Peyer's patch (tissue), 4 donors: ENCODE results near the gene STOML1. TPM values are rescaled to one million over a fixed set of nuclear protein-coding genes. Genes with fewer than 3 reads are reported as not detected.
A peak's percentile ranks its signal among the peaks of the same experiment; 100 is the strongest.

Experiments used
- DNase-seq, 3 donors: peaks; one replicate each; pipeline ENCODE4 v3.0.0-alpha.2; 2017 to 2019
- H3K27ac ChIP-seq, 4 donors: fragments of 200-600 bp; sonication (generic); one replicate each; pipeline ENCODE4 v1.5.1; 2016 to 2019
- H3K27me3 ChIP-seq, 2 donors: fragments of 200-600 bp; sonication (generic); one replicate each; pipeline ENCODE4 v1.5.1; 2019
- H3K36me3 ChIP-seq, 3 donors: fragments of 200-600 bp; sonication (generic); one replicate each; pipeline ENCODE4 v1.5.1; 2016 to 2019
- H3K4me1 ChIP-seq, 4 donors: fragments of 200-600 bp; sonication (generic); one replicate each; pipeline ENCODE4 v1.5.1; 2016 to 2019
- H3K4me3 ChIP-seq, 4 donors: fragments of 200-600 bp; sonication (generic); 1 replicate in 3 of 4; 2 replicates in 1 of 4; pipeline ENCODE4 v1.5.1; 2016 to 2019; ENCODE audit warnings: mild to moderate bottlenecking in 1 of 4
- H3K9me3 ChIP-seq, 4 donors: fragments of 200-600 bp; sonication (generic); one replicate each; pipeline ENCODE4 v1.5.1; 2016 to 2019; ENCODE audit warnings: mild to moderate bottlenecking in 1 of 4
- POLR2A ChIP-seq, 2 donors: fragments of 450-650 bp; IDR thresholded peaks; one replicate each; pipeline ENCODE4 v1.5.1; 2017; ENCODE audit warnings: antibody characterized with exemption in 2 of 2, mild to moderate bottlenecking in 2 of 2, moderate library complexity in 2 of 2
- total RNA-seq, 4 donors: library from RNA; depleted of rRNA; stranded (reverse); fragments of >200 nt; gene quantifications; one replicate each; pipeline ENCODE4 v1.1.0, GENCODE V29; 2016
- TF ChIP-seq, protein P1 (sequence below), 6 experiments: fragments of 450-650 bp in 4 of 6; fragments of 200-600 bp in 2 of 6; sonication (generic) in 1 of 6; IDR thresholded peaks; one replicate each; pipeline ENCODE4 v1.5.1; 2017 to 2019; ENCODE audit warnings: antibody characterized with exemption in 6 of 6, mild to moderate bottlenecking in 3 of 6, moderate library complexity in 1 of 6

The STOML1 gene
- total RNA-seq, 4 donors from 2014 or later, result 10.9 to 24.5 (median 13.5) TPM; not detected in 1

DNA sequence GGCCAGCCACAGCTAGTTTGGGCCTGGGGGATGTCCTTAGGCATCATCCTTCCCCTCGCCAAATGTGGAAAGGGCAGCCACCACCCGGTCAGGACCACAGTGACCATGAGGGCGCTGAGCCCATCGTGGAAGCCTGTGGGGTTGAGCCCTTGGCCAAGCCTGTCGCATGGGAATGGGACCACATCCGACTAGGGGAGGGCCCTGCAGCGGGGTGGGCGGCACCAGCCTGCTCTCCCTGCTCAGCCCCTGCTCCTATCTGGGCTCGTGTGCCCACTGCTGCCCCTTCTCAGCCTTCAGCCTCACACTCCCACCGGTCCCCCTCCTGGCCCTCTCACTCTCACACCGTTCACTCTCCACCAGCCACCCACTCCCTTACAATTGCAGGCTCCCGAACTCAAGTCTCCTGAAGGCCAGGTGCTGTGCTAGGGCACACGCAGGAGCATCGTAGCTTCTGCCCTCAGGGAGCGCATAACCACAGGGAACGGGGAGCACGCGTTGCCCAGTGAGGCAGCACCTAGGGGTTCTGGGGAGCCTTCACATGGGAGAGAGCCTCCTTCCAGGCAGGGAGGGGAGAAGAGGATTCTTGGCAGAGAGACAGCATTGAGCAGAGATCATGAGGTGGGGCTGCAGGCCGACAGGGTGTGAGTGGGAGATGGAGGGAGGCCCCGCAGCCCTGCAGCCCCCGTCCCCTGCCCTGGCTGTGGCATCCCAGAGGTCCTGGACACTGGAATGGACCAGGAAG lies 39.8 kb downstream of the STOML1 start:
- Histone ChIP-seq H3K27ac (peak overlapping the region; percentile 68 to 94 (median 88)), H3K36me3 (no peaks in the 10 kb centered on the region), H3K27me3 (no peaks in the 10 kb centered on the region), H3K4me3 (no peak overlapping the region), H3K9me3 (no peaks in the 10 kb centered on the region), H3K4me1 (peaks cover 3 to 19% (median 11%) of the 10 kb centered on the region in 4 donors)
- no peak for DNase-seq
- no peak for TF ChIP-seq POLR2A (IDR thresholded peaks at IDR 0.05)

DNA sequence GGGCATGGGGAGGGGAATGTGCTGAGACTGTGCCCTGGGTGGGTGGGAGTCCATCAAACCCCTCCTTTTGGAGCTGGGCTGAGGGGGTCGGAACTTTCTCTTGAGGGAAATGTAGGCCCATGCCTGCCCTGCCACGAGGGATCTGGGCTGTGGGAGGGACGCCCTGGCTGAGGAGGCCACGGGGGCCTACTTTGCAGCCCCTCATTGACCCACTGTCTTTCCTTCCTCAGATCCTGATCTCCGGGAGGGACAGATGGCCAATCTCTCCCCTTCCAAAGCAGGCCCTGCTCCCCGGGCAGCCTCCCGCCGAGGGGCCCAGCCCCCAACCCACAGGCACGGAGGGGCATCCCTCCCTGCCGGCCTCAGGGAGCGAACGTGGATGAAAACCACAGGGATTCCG lies 40.5 kb downstream of the STOML1 start:
- no peaks in the 10 kb centered on the region for H3K9me3 ChIP-seq
- H3K4me3 ChIP-seq, result no peak overlapping the region
- H3K27me3 ChIP-seq, result no peaks in the 10 kb centered on the region
- TF ChIP-seq POLR2A (IDR thresholded peaks at IDR 0.05), result no peak
- TF ChIP-seq, protein P1, sequence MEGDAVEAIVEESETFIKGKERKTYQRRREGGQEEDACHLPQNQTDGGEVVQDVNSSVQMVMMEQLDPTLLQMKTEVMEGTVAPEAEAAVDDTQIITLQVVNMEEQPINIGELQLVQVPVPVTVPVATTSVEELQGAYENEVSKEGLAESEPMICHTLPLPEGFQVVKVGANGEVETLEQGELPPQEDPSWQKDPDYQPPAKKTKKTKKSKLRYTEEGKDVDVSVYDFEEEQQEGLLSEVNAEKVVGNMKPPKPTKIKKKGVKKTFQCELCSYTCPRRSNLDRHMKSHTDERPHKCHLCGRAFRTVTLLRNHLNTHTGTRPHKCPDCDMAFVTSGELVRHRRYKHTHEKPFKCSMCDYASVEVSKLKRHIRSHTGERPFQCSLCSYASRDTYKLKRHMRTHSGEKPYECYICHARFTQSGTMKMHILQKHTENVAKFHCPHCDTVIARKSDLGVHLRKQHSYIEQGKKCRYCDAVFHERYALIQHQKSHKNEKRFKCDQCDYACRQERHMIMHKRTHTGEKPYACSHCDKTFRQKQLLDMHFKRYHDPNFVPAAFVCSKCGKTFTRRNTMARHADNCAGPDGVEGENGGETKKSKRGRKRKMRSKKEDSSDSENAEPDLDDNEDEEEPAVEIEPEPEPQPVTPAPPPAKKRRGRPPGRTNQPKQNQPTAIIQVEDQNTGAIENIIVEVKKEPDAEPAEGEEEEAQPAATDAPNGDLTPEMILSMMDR (IDR thresholded peaks at IDR 0.05), result no peak
- peak overlapping the region; percentile 68 to 94 (median 88) for H3K27ac ChIP-seq
- H3K36me3 ChIP-seq, result no peaks in the 10 kb centered on the region
- H3K4me1 ChIP-seq, result peaks cover 3 to 19% (median 11%) of the 10 kb centered on the region in 4 donors
- peak in 1 of 3 donors; percentile 44 for DNase-seq

DNA sequence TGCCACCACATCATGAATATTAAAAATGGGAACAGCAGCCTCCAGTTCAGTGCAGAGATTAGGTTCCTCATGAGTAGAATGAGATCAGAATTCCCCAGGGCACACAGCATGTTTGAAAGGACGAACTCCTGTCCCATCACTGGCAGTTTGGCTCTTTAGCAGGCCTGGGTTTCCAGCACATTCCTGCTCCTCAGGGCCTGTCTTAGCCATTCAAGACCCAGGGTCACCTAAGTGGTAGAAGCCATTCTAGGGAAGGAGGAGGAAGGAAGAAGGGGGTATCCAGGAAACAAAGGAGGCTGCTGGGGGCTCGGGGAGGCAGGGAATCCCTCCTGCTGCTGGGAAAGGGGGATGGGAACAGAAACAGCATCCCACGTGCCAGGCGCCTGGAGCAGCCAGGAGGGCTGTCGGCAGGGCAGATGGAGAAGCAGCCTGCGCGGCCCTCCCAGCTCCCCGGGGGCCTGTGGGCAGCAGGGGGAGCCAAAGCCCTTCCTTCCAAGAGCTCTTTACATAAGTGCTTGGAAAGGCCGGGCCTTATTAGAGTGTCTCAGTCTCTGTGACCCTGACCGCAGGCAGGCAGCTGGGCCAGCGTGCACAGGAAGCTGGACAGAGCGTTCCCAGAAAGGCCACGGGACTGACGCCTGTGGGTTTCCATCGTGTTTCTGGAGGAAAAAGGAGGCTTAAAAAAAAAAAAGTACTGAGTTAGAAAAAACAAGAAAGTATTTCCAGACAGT lies 41.1 kb downstream of the STOML1 start:
- H3K27me3 ChIP-seq, result no peaks in the 10 kb centered on the region
- TF ChIP-seq POLR2A (IDR thresholded peaks at IDR 0.05), result no peak
- TF ChIP-seq, protein P1 (IDR thresholded peaks at IDR 0.05), result peak in 5 of 6 experiments; percentile 42 to 70 (median 67)
- H3K4me1 ChIP-seq, result peaks cover 3 to 19% (median 11%) of the 10 kb centered on the region in 4 donors

DNA sequence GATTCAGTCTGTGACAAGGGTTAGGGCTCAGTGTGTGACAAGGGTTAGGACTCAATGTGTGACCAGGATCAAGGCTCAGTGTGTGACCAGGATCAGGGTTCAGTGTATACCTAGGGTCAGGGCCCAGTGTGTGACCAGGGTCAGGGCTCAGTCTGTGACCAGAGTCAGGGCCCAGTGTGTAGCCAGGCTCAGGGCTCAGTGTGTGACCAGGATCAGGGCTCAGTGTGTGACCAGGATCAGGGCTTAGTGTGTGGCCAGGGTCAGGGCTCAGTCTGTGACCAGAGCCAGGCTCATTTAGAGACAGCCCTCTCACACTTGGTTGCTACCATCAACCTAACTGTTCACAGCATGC lies 41.6 kb downstream of the STOML1 start:
- H3K27ac ChIP-seq, result peak overlapping the region; percentile 7 to 93 (median 62)

More for the DNA sequence above, 41.1 kb downstream of the STOML1 start:
- Histone ChIP-seq H3K36me3 (no peaks in the 10 kb centered on the region), H3K27ac (peak overlapping the region; percentile 68 to 94 (median 88)), H3K9me3 (no peaks in the 10 kb centered on the region), H3K4me3 (no peak overlapping the region)
- DNase-seq, result peak; percentile 76 to 92 (median 76)

DNA sequence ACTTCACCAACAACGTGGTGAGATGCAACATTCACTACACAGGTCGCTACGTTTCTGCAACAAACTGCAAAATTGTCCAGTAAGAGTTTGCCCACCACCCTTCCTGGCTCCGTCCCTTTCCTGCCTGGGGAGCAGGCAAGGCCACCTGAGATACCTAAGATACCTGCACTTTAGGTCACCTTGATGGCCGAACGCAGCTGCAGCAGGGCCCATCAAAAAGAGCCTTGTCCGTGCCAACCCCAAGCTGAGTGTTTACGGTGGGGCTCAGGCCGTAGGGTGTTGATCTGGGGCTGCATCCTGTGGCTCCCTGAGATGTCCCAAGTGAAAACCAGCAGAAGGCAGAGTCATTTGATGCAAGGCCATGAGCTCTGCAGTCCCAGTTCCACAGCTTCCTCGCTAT lies 42.6 kb downstream of the STOML1 start:
- H3K9me3 ChIP-seq, result no peaks in the 10 kb centered on the region
- H3K4me3 ChIP-seq, result no peak overlapping the region
- no peak overlapping the region for H3K27ac ChIP-seq

More for the DNA sequence above, 41.6 kb downstream of the STOML1 start:
- Histone ChIP-seq H3K4me3 (no peak overlapping the region), H3K4me1 (peaks cover 3 to 19% (median 11%) of the 10 kb centered on the region in 4 donors), H3K36me3 (no peaks in the 10 kb centered on the region), H3K27me3 (no peaks in the 10 kb centered on the region), H3K9me3 (no peaks in the 10 kb centered on the region)
- DNase-seq, result peak in 1 of 3 donors; percentile 35
- no peak for TF ChIP-seq POLR2A (IDR thresholded peaks at IDR 0.05)

DNA sequence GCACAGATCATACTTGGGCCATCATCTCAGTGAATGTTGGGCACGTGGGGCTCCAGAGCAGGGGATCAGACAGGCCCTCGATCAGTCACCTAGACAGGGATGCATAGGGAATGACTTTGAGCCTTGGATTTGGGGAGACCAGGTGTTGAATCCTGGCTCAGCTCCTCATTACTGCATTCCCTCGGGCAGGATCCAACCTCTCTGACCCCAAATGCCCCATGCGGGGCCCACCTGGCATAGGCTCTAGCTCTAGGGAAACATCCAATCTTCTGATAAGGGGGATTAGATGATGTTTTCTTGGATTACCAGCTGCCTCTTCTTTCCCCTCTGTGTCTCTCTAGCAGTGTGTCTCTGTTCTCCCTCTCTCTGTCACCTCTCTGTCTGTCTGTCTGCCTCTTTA lies 43.1 kb downstream of the STOML1 start:
- TF ChIP-seq, protein P1 (IDR thresholded peaks at IDR 0.05), result no peak
- no peak for TF ChIP-seq POLR2A (IDR thresholded peaks at IDR 0.05)
- Histone ChIP-seq H3K27ac (no peak overlapping the region), H3K36me3 (no peaks in the 10 kb centered on the region), H3K9me3 (no peaks in the 10 kb centered on the region), H3K27me3 (no peaks in the 10 kb centered on the region), H3K4me1 (peaks cover 3 to 23% (median 11%) of the 10 kb centered on the region in 4 donors), H3K4me3 (no peak overlapping the region)
- peak in 1 of 3 donors; percentile 14 for DNase-seq

More for the DNA sequence above, 42.6 kb downstream of the STOML1 start:
- H3K27me3 ChIP-seq, result no peaks in the 10 kb centered on the region
- no peak for TF ChIP-seq POLR2A (IDR thresholded peaks at IDR 0.05)
- TF ChIP-seq, protein P1 (IDR thresholded peaks at IDR 0.05), result no peak
- H3K36me3 ChIP-seq, result no peaks in the 10 kb centered on the region
- H3K4me1 ChIP-seq, result peaks cover 3 to 19% (median 11%) of the 10 kb centered on the region in 4 donors
- DNase-seq, result peak in 1 of 3 donors; percentile 34
